WTC11 (cell line): ENCODE results near the gene SLC25A19. TPM values are rescaled to one million over a fixed set of nuclear protein-coding genes. Genes with fewer than 3 reads are reported as not detected.
A peak's percentile ranks its signal among the peaks of the same experiment; 100 is the strongest.

Source experiments
- ATAC-seq: fragments of 200-7000 bp; cut with Tn5 transposase; 2 replicates; pipeline ENCODE4 v1.10.0; 2021; ENCODE audit warnings: mild to moderate bottlenecking, moderate library complexity
- CTCF ChIA-PET: fragments of 300-600 bp; sonication (Branson Sonifier 250); formaldehyde crosslinking; loops from one replicate; lab custom pipeline; 2021; ENCODE audit warnings: antibody characterized with exemption; lab: Charles Lee
- POLR2A ChIA-PET: fragments of 350-600 bp; sonication (Branson Sonifier 250); formaldehyde crosslinking; loops from one replicate; lab custom pipeline; 2021; ENCODE audit warnings: antibody characterized with exemption; lab: Charles Lee
- DNase-seq: peaks from one replicate; pipeline ENCODE4 v3.0.0; 2021; ENCODE audit warnings: low spot score
- H3K27ac Mint-ChIP-seq: 2 replicates; pipeline ENCODE4 v1.8.0; 2021; ENCODE audit warnings: mixed read lengths
- H3K27me3 Mint-ChIP-seq: 2 replicates; pipeline ENCODE4 v1.8.0; 2021; ENCODE audit warnings: low read depth, mild to moderate bottlenecking, moderate library complexity, mixed read lengths
- H3K36me3 Mint-ChIP-seq: 2 replicates; pipeline ENCODE4 v1.8.0; 2021; ENCODE audit warnings: mixed read lengths
- H3K4me1 Mint-ChIP-seq: 2 replicates; pipeline ENCODE4 v1.8.0; 2022; ENCODE audit warnings: mixed read lengths
- H3K4me3 Mint-ChIP-seq: 2 replicates; pipeline ENCODE4 v1.8.0; 2021; ENCODE audit warnings: mild to moderate bottlenecking, moderate library complexity, mixed read lengths
- H3K9me3 Mint-ChIP-seq: 2 replicates; pipeline ENCODE4 v1.8.0; 2021; ENCODE audit warnings: mixed read lengths
- ARID4B ChIP-seq: sonication (generic); formaldehyde crosslinking; IDR thresholded peaks from 2 replicates; pipeline ENCODE4 v1.8.0; 2023; ENCODE audit warnings: missing genetic modification reagents, mild to moderate bottlenecking, borderline replicate concordance
- ATF6 ChIP-seq: sonication (generic); formaldehyde crosslinking; IDR thresholded peaks from 2 replicates; pipeline ENCODE4 v1.8.1; 2023; ENCODE audit warnings: mild to moderate bottlenecking, missing genetic modification reagents
- CTCF ChIP-seq: fragments of 200-600 bp; IDR thresholded peaks from 2 replicates; pipeline ENCODE4 v1.8.0; 2022; ENCODE audit warnings: antibody characterized with exemption
- E2F5 ChIP-seq: sonication (generic); formaldehyde crosslinking; IDR thresholded peaks from 2 replicates; pipeline ENCODE4 v1.8.1; 2022; ENCODE audit warnings: mild to moderate bottlenecking, moderate library complexity, missing genetic modification reagents
- FOXK1 ChIP-seq: sonication (generic); formaldehyde crosslinking; IDR thresholded peaks from 2 replicates; pipeline ENCODE4 v1.8.0; 2022; ENCODE audit warnings: mild to moderate bottlenecking, moderate library complexity, missing genetic modification reagents
- FOXP1 ChIP-seq: sonication (generic); formaldehyde crosslinking; IDR thresholded peaks from 2 replicates; pipeline ENCODE4 v1.8.0; 2022; ENCODE audit warnings: missing genetic modification reagents, mild to moderate bottlenecking, moderate library complexity, borderline replicate concordance
- GRHL2 ChIP-seq: fragments of 250-450 bp; sonication (Bioruptor Pico); IDR thresholded peaks from 2 replicates; pipeline ENCODE4 v1.8.0; 2022; ENCODE audit warnings: mild to moderate bottlenecking, moderate library complexity; ENCODE audit not compliant: insufficient replicate concordance, severe bottlenecking
- IRF1 ChIP-seq: sonication (generic); formaldehyde crosslinking; IDR thresholded peaks from 2 replicates; pipeline ENCODE4 v1.8.0; 2023; ENCODE audit warnings: missing genetic modification reagents
- IRF2 ChIP-seq: sonication (generic); formaldehyde crosslinking; IDR thresholded peaks from 2 replicates; pipeline ENCODE4 v1.8.0; 2022; ENCODE audit warnings: low read depth, missing genetic modification reagents, borderline replicate concordance
- KAT7 ChIP-seq: sonication (generic); formaldehyde crosslinking; IDR thresholded peaks from 2 replicates; pipeline ENCODE4 v1.8.1; 2023; ENCODE audit warnings: missing genetic modification reagents, mild to moderate bottlenecking, borderline replicate concordance
- MXD4 ChIP-seq: fragments of 250-450 bp; sonication (Bioruptor Pico); IDR thresholded peaks from 2 replicates; pipeline ENCODE4 v1.8.0; 2021; ENCODE audit warnings: mild to moderate bottlenecking, moderate library complexity, borderline replicate concordance
- NFYB ChIP-seq: sonication (generic); formaldehyde crosslinking; conservative IDR thresholded peaks from 2 replicates; pipeline ENCODE4 v1.8.0; 2022; ENCODE audit warnings: low read depth, missing genetic modification reagents
- NR3C1 ChIP-seq: sonication (generic); formaldehyde crosslinking; conservative IDR thresholded peaks from 2 replicates; pipeline ENCODE4 v1.8.1; 2023; ENCODE audit warnings: low read depth, mild to moderate bottlenecking, missing genetic modification reagents
- RORB ChIP-seq: fragments of 250-450 bp; sonication (Bioruptor Pico); IDR thresholded peaks from 2 replicates; pipeline ENCODE4 v1.9.0; 2021; ENCODE audit warnings: mild to moderate bottlenecking
- TEAD1 ChIP-seq: sonication (generic); formaldehyde crosslinking; IDR thresholded peaks from 2 replicates; pipeline ENCODE4 v1.8.0; 2022; ENCODE audit warnings: mild to moderate bottlenecking, missing genetic modification reagents
- TEAD4 ChIP-seq: sonication (generic); formaldehyde crosslinking; IDR thresholded peaks from 2 replicates; pipeline ENCODE4 v1.8.0; 2022; ENCODE audit warnings: mild to moderate bottlenecking, missing genetic modification reagents
- ZBTB43 ChIP-seq: sonication (generic); formaldehyde crosslinking; IDR thresholded peaks from 2 replicates; pipeline ENCODE4 v1.8.1; 2023; ENCODE audit warnings: mild to moderate bottlenecking, missing genetic modification reagents
- ZNF532 ChIP-seq: fragments of 250-450 bp; sonication (Bioruptor Pico); IDR thresholded peaks from 2 replicates; pipeline ENCODE4 v1.9.0; 2021; ENCODE audit warnings: mild to moderate bottlenecking, borderline replicate concordance
- ZNF671 ChIP-seq: fragments of 250-450 bp; sonication (Bioruptor Pico); IDR thresholded peaks from 2 replicates; pipeline ENCODE4 v1.8.0; 2021; ENCODE audit warnings: mild to moderate bottlenecking
- total RNA-seq: library from RNA; stranded (reverse); gene quantifications from 3 replicates; pipeline ENCODE4 v1.2.3, GENCODE V29; 2021

Gene SLC25A19
- total RNA-seq, 1 experiment from 2014 or later, result 27.7 TPM

GRCh38 chr17:75250009-75250471, 39.2 kb downstream of the SLC25A19 start:
- Mint-ChIP-seq H3K27ac (peak overlapping the region; percentile 78), H3K4me3 (no peak overlapping the region), H3K4me1 (peaks cover 48% of the 10 kb centered on the region), H3K27me3 (no peaks in the 10 kb centered on the region), H3K9me3 (peaks cover 15% of the 10 kb centered on the region), H3K36me3 (peaks cover 23% of the 10 kb centered on the region)
- ATAC-seq, result no peak
- TF ChIP-seq ZNF532 (no peak), ZNF671 (CRISPR knock-in tag) (no peak), CTCF (no peak), FOXP1 (no peak), GRHL2 (CRISPR knock-in tag) (no peak), KAT7 (CRISPR knock-in tag) (no peak), IRF2 (CRISPR knock-in tag) (no peak), RORB (CRISPR knock-in tag) (no peak), FOXK1 (CRISPR knock-in tag) (no peak), ZBTB43 (no peak), MXD4 (CRISPR knock-in tag) (no peak)
- ChIA-PET POLR2A (interaction anchor here (0.6 to 1.4 kb wide), 4 partner anchors 10 to 163 kb away, joined by 3 to 7 read pairs (median 4); partner anchors contain the start of genes GGA3, MRPS7 and NT5C), CTCF (interaction anchor here (1.6 to 5.6 kb wide), 4 partner anchors 10 to 162 kb away, joined by 4 to 56 read pairs (median 22); partner anchors contain the start of gene MIF4GD)
- no peak for DNase-seq

- Mint-ChIP-seq H3K9me3 (peaks cover 15% of the 10 kb centered on the region), H3K27ac (peak overlapping the region; percentile 78), H3K36me3 (peaks cover 24% of the 10 kb centered on the region), H3K27me3 (no peaks in the 10 kb centered on the region), H3K4me1 (peaks cover 44% of the 10 kb centered on the region), H3K4me3 (no peak overlapping the region)
- DNase-seq (no peak), ATAC-seq (no peak)
- CTCF ChIA-PET, result interaction anchor here (1.6 to 5.6 kb wide), 4 partner anchors 9 to 163 kb away, joined by 4 to 56 read pairs (median 22); partner anchors contain the start of gene MIF4GD
- POLR2A ChIA-PET, result interaction anchor here (0.6 to 1.4 kb wide), 4 partner anchors 9 to 164 kb away, joined by 3 to 7 read pairs (median 4); partner anchors contain the start of genes GGA3, MRPS7 and NT5C
- TF ChIP-seq IRF1 (CRISPR knock-in tag) (no peak), E2F5 (CRISPR knock-in tag) (no peak), TEAD4 (no peak), ATF6 (no peak), NFYB (CRISPR knock-in tag) (no peak), NR3C1 (CRISPR knock-in tag) (no peak), ARID4B (CRISPR knock-in tag) (no peak), GRHL2 (CRISPR knock-in tag) (no peak), TEAD1 (CRISPR knock-in tag) (no peak)
These were observed 39.7 kb downstream of the SLC25A19 start for GRCh38 chr17:75249564-75249963.
